IMR-90 (cell line): ENCODE data around the gene TULP4. TPM values are rescaled to one million over a fixed set of nuclear protein-coding genes. Genes with fewer than 3 reads are reported as not detected.

Experiments used
- ATAC-seq: fragments of 200-7000 bp; cut with Tn5 transposase; 2 replicates; pipeline ENCODE4 v1.9.1; 2020; ENCODE audit warnings: low read depth, mild to moderate bottlenecking, moderate library complexity
- BruUV-seq: library from RNA; stranded (reverse); fragments of 400-500 nt; replicated peaks from 2 replicates; lab custom pipeline; 2021; lab: Mats Ljungman, UMichigan
- CTCF ChIA-PET: fragments of 300-600 bp; formaldehyde crosslinking; extraction: SDS; loops from one replicate; lab custom pipeline; 2021; ENCODE audit warnings: antibody characterized with exemption; lab: Yijun Ruan, JAX
- POLR2A ChIA-PET: fragments of 300-600 bp; sonication (Branson Sonifier 250); formaldehyde crosslinking; loops from one replicate; lab custom pipeline; 2022; ENCODE audit warnings: antibody characterized with exemption; ENCODE audit not compliant: unreplicated experiment; lab: Charles Lee
- DNase-seq: peaks from one replicate; pipeline ENCODE4 v3.0.0; 2013
- H2AFZ ChIP-seq: replicated peaks from 2 replicates; pipeline ENCODE3; 2013; ENCODE audit warnings: low read length, mild to moderate bottlenecking; ENCODE audit not compliant: poor library complexity
- H2AK5ac ChIP-seq: 2 replicates; pipeline ENCODE4 v1.6.1; 2013; ENCODE audit warnings: low read depth, low read length, inconsistent platforms
- H2AK9ac ChIP-seq: replicated peaks from 2 replicates; pipeline ENCODE3; 2013; ENCODE audit warnings: mild to moderate bottlenecking, low read depth, low read length, moderate library complexity; ENCODE audit not compliant: poor library complexity
- H2BK120ac ChIP-seq: 2 replicates; pipeline ENCODE4 v1.6.1; 2013; ENCODE audit warnings: low read depth, low read length, inconsistent platforms
- H2BK15ac ChIP-seq: 3 replicates; pipeline ENCODE4 v1.6.1; 2013; ENCODE audit warnings: low read depth, low read length, inconsistent platforms
- H2BK20ac ChIP-seq: 2 replicates; pipeline ENCODE4 v1.6.1; 2013; ENCODE audit warnings: low read depth, mild to moderate bottlenecking, inconsistent platforms, low read length, moderate library complexity
- H2BK5ac ChIP-seq: 2 replicates; pipeline ENCODE4 v1.6.1; 2013; ENCODE audit warnings: mild to moderate bottlenecking, low read depth, low read length, inconsistent platforms; ENCODE audit not compliant: poor library complexity, severe bottlenecking
- H3K14ac ChIP-seq: replicated peaks from 2 replicates; pipeline ENCODE4 v1.6.1; 2013; ENCODE audit warnings: low read depth, low read length, inconsistent platforms
- H3K18ac ChIP-seq: 2 replicates; pipeline ENCODE4 v1.6.1; 2013; ENCODE audit warnings: low read depth, low read length, control low read depth
- H3K23ac ChIP-seq: 2 replicates; pipeline ENCODE4 v1.6.1; 2013; ENCODE audit warnings: low read depth, low read length, inconsistent platforms
- H3K27ac ChIP-seq: 2 replicates; pipeline ENCODE4 v1.5.1; 2013; ENCODE audit warnings: mild to moderate bottlenecking, control low read depth, low read length; ENCODE audit not compliant: insufficient read depth
- H3K27me3 ChIP-seq: 2 replicates; pipeline ENCODE4 v1.6.1; 2013; ENCODE audit warnings: low read length; ENCODE audit not compliant: control insufficient read depth, insufficient read depth
- H3K36me3 ChIP-seq: 2 replicates; pipeline ENCODE4 v1.6.1; 2013; ENCODE audit warnings: low read length, mixed read lengths; ENCODE audit not compliant: control insufficient read depth, insufficient read depth
- H3K4ac ChIP-seq: 2 replicates; pipeline ENCODE4 v1.6.1; 2013; ENCODE audit warnings: low read depth, low read length, inconsistent platforms
- H3K4me1 ChIP-seq: 2 replicates; pipeline ENCODE4 v1.6.1; 2013; ENCODE audit warnings: low read length, mixed read lengths; ENCODE audit not compliant: control insufficient read depth, insufficient read depth
- H3K4me2 ChIP-seq: 2 replicates; pipeline ENCODE4 v1.6.1; 2013; ENCODE audit warnings: low read depth, mild to moderate bottlenecking, control low read depth, low read length, moderate library complexity
- H3K4me3 ChIP-seq: 2 replicates; pipeline ENCODE4 v1.5.1; 2013; ENCODE audit warnings: low read depth, mild to moderate bottlenecking, control low read depth, low read length, moderate library complexity; ENCODE audit not compliant: insufficient read depth
- H3K56ac ChIP-seq: 2 replicates; pipeline ENCODE4 v1.6.1; 2013; ENCODE audit warnings: low read length, inconsistent platforms; ENCODE audit not compliant: insufficient read depth; ENCODE audit errors: extremely low read depth
- H3K79me1 ChIP-seq, 2 experiments: 2 replicates each; pipeline ENCODE4 v1.6.1; 2013; ENCODE audit warnings: low read length in 2 of 2, inconsistent platforms in 1 of 2, low read depth in 1 of 2
- H3K9ac ChIP-seq: 2 replicates; pipeline ENCODE4 v1.6.1; 2013; ENCODE audit warnings: low read depth, low read length, control low read depth
- H3K9me1 ChIP-seq: 2 replicates; pipeline ENCODE4 v1.6.1; 2013; ENCODE audit warnings: low read length, inconsistent platforms; ENCODE audit not compliant: insufficient read depth
- H3K9me3 ChIP-seq: 2 replicates; pipeline ENCODE4 v1.6.1; 2013; ENCODE audit warnings: low read length; ENCODE audit not compliant: control insufficient read depth, insufficient read depth
- H4K20me1 ChIP-seq: 2 replicates; pipeline ENCODE4 v1.6.1; 2013; ENCODE audit warnings: low read length, inconsistent platforms; ENCODE audit not compliant: insufficient read depth
- H4K5ac ChIP-seq: 2 replicates; pipeline ENCODE4 v1.6.1; 2013; ENCODE audit warnings: mild to moderate bottlenecking, low read depth, low read length, control low read depth
- H4K8ac ChIP-seq, 2 experiments: 2 replicates each; pipeline ENCODE4 v1.6.1; 2013; ENCODE audit warnings: low read depth in 2 of 2, low read length in 2 of 2, control low read depth in 1 of 2, inconsistent platforms in 1 of 2
- H4K91ac ChIP-seq: 2 replicates; pipeline ENCODE4 v1.6.1; 2013; ENCODE audit warnings: low read depth, low read length, inconsistent platforms; ENCODE audit not compliant: insufficient read depth
- BHLHE40 ChIP-seq: fragments of 150-350 bp; IDR thresholded peaks from 2 replicates; pipeline ENCODE4 v1.6.1; 2016; ENCODE audit warnings: mild to moderate bottlenecking, low read depth, low read length
- CEBPB ChIP-seq: IDR thresholded peaks from 2 replicates; pipeline ENCODE4 v1.6.1; 2012; ENCODE audit warnings: low read depth, low read length, improper control_type of control experiment
- FOS ChIP-seq: fragments of 150-350 bp; IDR thresholded peaks from 2 replicates; pipeline ENCODE4 v1.6.1; 2016; ENCODE audit warnings: low read depth, low read length
- MAFK ChIP-seq: IDR thresholded peaks from 2 replicates; pipeline ENCODE4 v1.6.1; 2012; ENCODE audit warnings: low read depth, low read length, improper control_type of control experiment
- NFE2L2 ChIP-seq: fragments of 150-350 bp; IDR thresholded peaks from 2 replicates; pipeline ENCODE4 v1.6.1; 2016; ENCODE audit warnings: low read depth, mild to moderate bottlenecking, low read length
- POLR2A ChIP-seq: IDR thresholded peaks from 2 replicates; pipeline ENCODE4 v1.6.1; 2012; ENCODE audit warnings: mild to moderate bottlenecking, low read depth, low read length
- RAD21 ChIP-seq: IDR thresholded peaks from 2 replicates; pipeline ENCODE4 v1.6.1; 2012; ENCODE audit warnings: low read length, improper control_type of control experiment
- RCOR1 ChIP-seq: IDR thresholded peaks from 2 replicates; pipeline ENCODE4 v1.6.1; 2012; ENCODE audit warnings: mild to moderate bottlenecking, low read length, improper control_type of control experiment; ENCODE audit not compliant: insufficient replicate concordance
- RFX5 ChIP-seq: IDR thresholded peaks from 2 replicates; pipeline ENCODE4 v1.8.0; 2012; ENCODE audit warnings: low read depth, mild to moderate bottlenecking, low read length, moderate library complexity
- SMC3 ChIP-seq: fragments of 150-350 bp; IDR thresholded peaks from 2 replicates; pipeline ENCODE4 v1.6.1; 2016; ENCODE audit warnings: low read depth, mild to moderate bottlenecking, antibody characterized with exemption, low read length, moderate library complexity
- WGBS, 2 experiments: methylation state at CpG; one replicate each; pipeline versions ENCODE4 v1.1.5 to v1.1.7; 2013; ENCODE audit warnings: missing lambda C conversion rate in 2 of 2; ENCODE audit not compliant: insufficient read length in 1 of 2; ENCODE audit errors: extremely low coverage in 2 of 2; 5-methylcytosine and 5-hydroxymethylcytosine counted together
- dilution Hi-C: fragments of 300-500 bp; cut with HindIII; formaldehyde crosslinking; loops from one replicate; pipeline ENCODE4 v1.14.3; 2018; ENCODE audit warnings: low sequenced_read_pairs; ENCODE audit not compliant: unreplicated experiment
- in situ Hi-C: fragments of 300-500 bp; cut with MboI; formaldehyde crosslinking; loops from 3 replicates; pipeline ENCODE4 v1.14.3; 2019; ENCODE audit warnings: low sequenced_read_pairs, inconsistent platforms, mixed read lengths
- intact Hi-C: fragments of 100-400 bp; cut with micrococcal nuclease; formaldehyde crosslinking; loops from 2 replicates; pipeline ENCODE4 v1.10.0; 2022
- polyA plus RNA-seq, 3 experiments: library from polyadenylated mRNA; depleted of rRNA; stranded (reverse); fragments of >200 nt; gene quantifications; 2 replicates each; pipeline ENCODE4 v1.2.3, GENCODE V29; 2012; ENCODE audit warnings: low replicate concordance in 1 of 3
- total RNA-seq: library from RNA; depleted of rRNA; stranded (reverse); fragments of >200 nt; gene quantifications from 2 replicates; pipeline ENCODE4 v1.2.3, GENCODE V29; 2012
- TF ChIP-seq, protein P1 (sequence below): fragments of 150-350 bp; IDR thresholded peaks from 2 replicates; pipeline ENCODE4 v1.6.1; 2016; ENCODE audit warnings: low read depth, mild to moderate bottlenecking, low read length, moderate library complexity, borderline replicate concordance
- TF ChIP-seq, protein P2 (sequence below): fragments of 150-350 bp; IDR thresholded peaks from 2 replicates; pipeline ENCODE4 v1.6.1; 2017; ENCODE audit warnings: mild to moderate bottlenecking, antibody characterized with exemption, low read length, low read depth

The TULP4 gene
- total and polyA plus RNA-seq, 2 of the 4 experiments (the other 2 are of a cell fraction), result 8.1 to 30.6 TPM

DNA sequence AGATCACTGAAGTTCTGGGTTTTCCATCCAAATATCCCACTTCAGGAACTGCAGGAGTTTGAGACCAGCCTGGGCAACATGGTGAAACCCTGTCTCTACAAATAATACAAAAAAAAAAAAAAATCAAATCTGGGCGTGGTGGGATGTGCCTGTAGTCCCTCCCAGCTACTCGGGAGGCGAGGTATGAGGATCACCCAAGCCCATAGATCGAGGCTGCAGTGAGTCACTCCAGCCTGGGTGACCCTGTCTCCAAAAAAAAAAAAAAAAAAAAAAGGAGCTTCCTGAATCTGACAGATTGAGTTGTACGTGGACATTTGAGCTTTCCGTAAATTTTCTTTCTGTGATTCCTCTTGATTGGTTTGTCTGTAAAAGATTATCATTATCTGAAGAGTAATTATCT lies 55.6 kb downstream of the TULP4 start:
- CTCF ChIA-PET, result interaction anchor here (0.6 kb wide), 1 partner anchor 15 kb away, joined by 3 read pairs; no protein-coding TSS in a partner anchor
- Histone ChIP-seq H2AFZ (no peak overlapping the region), H4K91ac (no peak overlapping the region), H2AK9ac (no peak overlapping the region), H3K79me1 (peaks cover 12 to 33% of the 10 kb centered on the region in 2 experiments), H3K14ac (no peak overlapping the region), H3K9me1 (no peaks in the 10 kb centered on the region), H3K4me3 (no peak overlapping the region), H3K4ac (no peak overlapping the region), H3K4me2 (no peak overlapping the region), H2BK20ac (no peak overlapping the region), H4K5ac (no peak overlapping the region), H4K20me1 (peaks cover 5% of the 10 kb centered on the region; the same call in 1 of the 2 replicates), H3K27ac (no peak overlapping the region), H3K4me1 (no peaks in the 10 kb centered on the region), H2BK120ac (no peak overlapping the region), H3K9me3 (no peaks in the 10 kb centered on the region), H3K18ac (no peak overlapping the region), H2AK5ac (no peak overlapping the region), H3K27me3 (no peaks in the 10 kb centered on the region), H3K9ac (no peak overlapping the region), H2BK5ac (no peak overlapping the region), H3K23ac (no peak overlapping the region), H3K56ac (no peak overlapping the region), H4K8ac (no peak overlapping the region), H2BK15ac (no peak overlapping the region), H3K36me3 (no peaks in the 10 kb centered on the region)
- in situ Hi-C loops, result no loop called here
- TF ChIP-seq CEBPB, result no peak
- no peak for TF ChIP-seq MAFK
- TF ChIP-seq RFX5, result no peak
- TF ChIP-seq RAD21, result no peak
- no peak for TF ChIP-seq NFE2L2
- no peak for TF ChIP-seq SMC3
- no peak for TF ChIP-seq RCOR1
- TF ChIP-seq, protein P1, sequence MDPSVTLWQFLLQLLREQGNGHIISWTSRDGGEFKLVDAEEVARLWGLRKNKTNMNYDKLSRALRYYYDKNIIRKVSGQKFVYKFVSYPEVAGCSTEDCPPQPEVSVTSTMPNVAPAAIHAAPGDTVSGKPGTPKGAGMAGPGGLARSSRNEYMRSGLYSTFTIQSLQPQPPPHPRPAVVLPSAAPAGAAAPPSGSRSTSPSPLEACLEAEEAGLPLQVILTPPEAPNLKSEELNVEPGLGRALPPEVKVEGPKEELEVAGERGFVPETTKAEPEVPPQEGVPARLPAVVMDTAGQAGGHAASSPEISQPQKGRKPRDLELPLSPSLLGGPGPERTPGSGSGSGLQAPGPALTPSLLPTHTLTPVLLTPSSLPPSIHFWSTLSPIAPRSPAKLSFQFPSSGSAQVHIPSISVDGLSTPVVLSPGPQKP, result no peak
- no peak for TF ChIP-seq FOS
- no peak for TF ChIP-seq POLR2A
- TF ChIP-seq, protein P2, sequence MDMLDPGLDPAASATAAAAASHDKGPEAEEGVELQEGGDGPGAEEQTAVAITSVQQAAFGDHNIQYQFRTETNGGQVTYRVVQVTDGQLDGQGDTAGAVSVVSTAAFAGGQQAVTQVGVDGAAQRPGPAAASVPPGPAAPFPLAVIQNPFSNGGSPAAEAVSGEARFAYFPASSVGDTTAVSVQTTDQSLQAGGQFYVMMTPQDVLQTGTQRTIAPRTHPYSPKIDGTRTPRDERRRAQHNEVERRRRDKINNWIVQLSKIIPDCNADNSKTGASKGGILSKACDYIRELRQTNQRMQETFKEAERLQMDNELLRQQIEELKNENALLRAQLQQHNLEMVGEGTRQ, result no peak
- TF ChIP-seq BHLHE40, result no peak
- no peak for DNase-seq
- intact Hi-C loops, result no loop called here
- ATAC-seq, result no peak
- dilution Hi-C loops, result no loop called here
- POLR2A ChIA-PET, result interaction anchor here (0.6 kb wide), 1 partner anchor 277 kb away, joined by 6 read pairs; the partner anchor contains the start of gene DYNLT1
- WGBS, 2 experiments, result 69% methylated on average over 2 of the region's 6 CpGs; no CpG with 5 or more reads in 1 of the 2 experiments
- no TSS peak for BruUV-seq
